Hepatocyte (in vitro differentiated cells): ENCODE measurements around the gene OR6M1.

Experiments used
- EZH2phosphoT487 ChIP-seq: fragments of 200-600 bp; sonication (generic); IDR thresholded peaks from one replicate; pipeline ENCODE4 v1.6.1; 2018; ENCODE audit warnings: antibody characterized with exemption, mild to moderate bottlenecking, low read depth, moderate library complexity; ENCODE audit not compliant: unreplicated experiment, severe bottlenecking
- TF ChIP-seq, protein P1 (sequence below): fragments of 200-600 bp; sonication (generic); IDR thresholded peaks from 2 replicates; pipeline ENCODE4 v1.5.1; 2016; ENCODE audit warnings: antibody characterized with exemption, mild to moderate bottlenecking; ENCODE audit not compliant: poor library complexity

DNA sequence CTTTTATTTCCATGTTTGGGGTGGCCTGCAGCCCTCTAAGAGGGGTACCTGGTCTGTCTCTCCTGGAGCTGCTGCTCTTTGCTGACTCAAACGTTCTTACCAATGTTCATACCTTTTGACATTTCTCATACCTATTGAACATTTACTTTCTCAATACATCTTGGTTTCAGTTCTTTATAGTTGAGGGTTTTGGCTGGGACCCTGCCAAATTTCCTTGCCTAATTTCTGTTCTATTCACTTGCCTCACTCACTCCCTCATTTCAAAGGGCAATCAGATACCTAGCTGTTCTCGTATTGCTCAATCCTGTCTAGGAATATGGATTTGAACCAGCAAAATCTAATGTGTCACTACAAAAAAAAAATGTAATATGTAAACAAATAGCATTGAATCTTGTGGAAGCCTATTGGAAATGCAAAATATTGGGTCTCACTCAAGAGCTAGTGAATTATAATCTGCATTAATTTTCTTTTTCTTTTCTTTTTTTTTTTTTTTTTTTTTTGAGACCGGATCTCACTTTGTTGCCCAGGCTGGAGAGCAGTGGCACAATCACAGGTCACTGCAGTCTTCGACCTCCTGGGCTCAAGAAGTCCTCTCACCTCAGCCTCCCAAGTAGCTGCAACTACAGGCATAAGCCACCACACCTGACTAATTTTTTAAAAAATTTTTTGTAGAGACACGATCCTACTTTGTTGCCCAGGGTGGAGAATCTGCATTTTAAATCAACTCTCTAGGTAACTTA, 7.5 kb downstream of the OR6M1 start:
- TF ChIP-seq, protein P1, sequence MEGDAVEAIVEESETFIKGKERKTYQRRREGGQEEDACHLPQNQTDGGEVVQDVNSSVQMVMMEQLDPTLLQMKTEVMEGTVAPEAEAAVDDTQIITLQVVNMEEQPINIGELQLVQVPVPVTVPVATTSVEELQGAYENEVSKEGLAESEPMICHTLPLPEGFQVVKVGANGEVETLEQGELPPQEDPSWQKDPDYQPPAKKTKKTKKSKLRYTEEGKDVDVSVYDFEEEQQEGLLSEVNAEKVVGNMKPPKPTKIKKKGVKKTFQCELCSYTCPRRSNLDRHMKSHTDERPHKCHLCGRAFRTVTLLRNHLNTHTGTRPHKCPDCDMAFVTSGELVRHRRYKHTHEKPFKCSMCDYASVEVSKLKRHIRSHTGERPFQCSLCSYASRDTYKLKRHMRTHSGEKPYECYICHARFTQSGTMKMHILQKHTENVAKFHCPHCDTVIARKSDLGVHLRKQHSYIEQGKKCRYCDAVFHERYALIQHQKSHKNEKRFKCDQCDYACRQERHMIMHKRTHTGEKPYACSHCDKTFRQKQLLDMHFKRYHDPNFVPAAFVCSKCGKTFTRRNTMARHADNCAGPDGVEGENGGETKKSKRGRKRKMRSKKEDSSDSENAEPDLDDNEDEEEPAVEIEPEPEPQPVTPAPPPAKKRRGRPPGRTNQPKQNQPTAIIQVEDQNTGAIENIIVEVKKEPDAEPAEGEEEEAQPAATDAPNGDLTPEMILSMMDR = no peak
- TF ChIP-seq EZH2phosphoT487 = no peak
